ENCODE results near the gene SUCLA2. TPM values are rescaled to one million over a fixed set of nuclear protein-coding genes. Genes with fewer than 3 reads are reported as not detected.
"Not testable (repeated sequence)": the region's sequence is repeated elsewhere in the genome, so short reads cannot be mapped to it uniquely, and the experiment has no call there.

SUCLA2 gene
- total and polyA plus RNA-seq, 3 experiments from 2014 or later = 33.4 to 52.3 (median 49.8) TPM

DNA sequence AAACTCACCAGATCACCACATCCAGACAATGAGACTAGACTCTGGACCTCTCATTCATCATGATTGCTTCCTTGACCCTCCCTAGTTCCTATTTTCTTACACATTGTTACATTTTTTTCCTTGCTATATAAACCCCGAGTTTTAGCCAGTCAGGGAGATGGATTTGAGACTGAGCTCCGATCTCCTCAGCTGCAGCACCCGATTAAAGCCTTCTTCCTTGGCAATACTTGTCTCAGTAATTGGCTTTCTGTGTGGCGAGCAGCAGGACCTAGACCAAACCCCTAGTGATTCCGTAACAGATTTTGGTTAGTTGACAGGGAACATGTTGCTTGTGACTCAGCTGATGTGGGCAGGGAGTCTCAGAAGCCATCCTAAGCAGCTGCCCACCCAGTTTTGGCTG, 44.0 kb downstream of the SUCLA2 start:
- POLR2A ChIA-PET = no interaction called here
- no peaks in the 10 kb centered on the region for H3K9me3 ChIP-seq (ENCODE audit: low read length)
- H3K4me3 ChIP-seq (ENCODE audit: low read length) = no peak overlapping the region
- Mint-ChIP-seq H3K4me1 (peaks cover 0 to 5% (median 2%) of the 10 kb centered on the region in 3 donors), H3K27ac (peak overlapping the region in 1 of 8 donors; percentile 51), H3K27me3 (no peaks in the 10 kb centered on the region), H3K9me3 (peaks cover 14 to 24% (median 19%) of the 10 kb centered on the region in 5 donors), H3K36me3 (peaks cover 63 to 86% (median 83%) of the 10 kb centered on the region in 3 donors), H3K4me3 (peak overlapping the region in 1 of 7 donors; percentile 2)
- no peaks in the 10 kb centered on the region for H3K4me1 ChIP-seq (ENCODE audit: insufficient read depth, low read length)
- no peak for DNase-seq
- no peak overlapping the region for H3K27ac ChIP-seq (ENCODE audit: low read depth, low read length)
- peaks cover 16% of the 10 kb centered on the region for H3K36me3 ChIP-seq (ENCODE audit: insufficient read depth, low read length)
- no peaks in the 10 kb centered on the region for H3K27me3 ChIP-seq (ENCODE audit: insufficient read depth, low read length, poor library complexity, severe bottlenecking)
- CTCF ChIA-PET = no interaction called here

DNA sequence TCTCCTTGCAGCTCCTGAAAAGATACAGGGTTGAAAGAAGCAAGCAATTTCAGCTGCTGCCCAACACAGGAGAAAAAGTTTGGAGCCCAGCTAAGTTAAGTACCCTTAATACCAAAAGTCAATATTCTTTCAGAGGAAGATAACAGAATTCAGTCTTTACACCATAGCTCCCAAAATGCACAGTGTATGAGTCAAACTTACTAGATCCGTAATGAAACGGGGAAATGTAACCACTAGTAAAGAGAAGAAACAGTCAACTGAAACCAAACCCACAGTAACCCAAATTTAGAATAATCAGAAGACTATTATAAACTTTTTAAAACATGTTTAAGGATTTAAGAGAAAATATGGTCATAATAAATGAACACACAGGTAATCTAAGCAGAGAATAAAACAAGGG, 45.2 kb downstream of the SUCLA2 start:
- Mint-ChIP-seq H3K27me3 (no peaks in the 10 kb centered on the region), H3K9me3 (peaks cover 14 to 24% (median 19%) of the 10 kb centered on the region in 5 donors), H3K36me3 (peaks cover 65 to 88% (median 83%) of the 10 kb centered on the region in 3 donors), H3K4me3 (no peak overlapping the region), H3K4me1 (peaks cover 0 to 12% (median 2%) of the 10 kb centered on the region in 3 donors), H3K27ac (no peak overlapping the region)
- Histone ChIP-seq H3K36me3 (ENCODE audit: insufficient read depth, low read length) (peaks cover 16% of the 10 kb centered on the region), H3K27ac (ENCODE audit: low read depth, low read length) (no peak overlapping the region), H3K9me3 (ENCODE audit: low read length) (no peaks in the 10 kb centered on the region), H3K4me3 (ENCODE audit: low read length) (no peak overlapping the region), H3K27me3 (ENCODE audit: insufficient read depth, low read length, poor library complexity, severe bottlenecking) (no peaks in the 10 kb centered on the region), H3K4me1 (ENCODE audit: insufficient read depth, low read length) (no peaks in the 10 kb centered on the region)
- POLR2A ChIA-PET = no interaction called here
- CTCF ChIA-PET = no interaction called here
- no peak for DNase-seq

DNA sequence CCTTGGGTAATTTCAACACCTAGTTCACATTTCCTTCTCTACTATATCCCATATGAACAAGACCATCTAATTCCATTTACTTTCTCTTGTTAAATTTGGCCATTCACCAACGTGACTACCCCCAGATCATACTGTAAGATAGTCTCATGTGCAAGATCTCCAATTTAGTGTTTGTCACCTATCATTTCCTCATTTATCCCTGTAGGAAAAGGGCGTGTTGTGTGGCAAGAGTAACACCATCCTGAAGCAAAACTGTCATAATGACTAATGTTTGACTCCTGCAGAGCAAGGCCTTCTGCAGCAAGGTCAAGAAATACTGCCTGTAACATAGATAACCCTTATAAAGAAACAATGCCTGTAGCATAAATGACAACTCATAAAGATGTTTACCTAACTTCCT, 51.3 kb downstream of the SUCLA2 start:
- Histone ChIP-seq H3K27ac (ENCODE audit: low read depth, low read length) (no peak overlapping the region), H3K9me3 (ENCODE audit: low read length) (no peaks in the 10 kb centered on the region), H3K36me3 (ENCODE audit: insufficient read depth, low read length) (peaks cover 7% of the 10 kb centered on the region), H3K4me1 (ENCODE audit: insufficient read depth, low read length) (no peaks in the 10 kb centered on the region), H3K27me3 (ENCODE audit: insufficient read depth, low read length, poor library complexity, severe bottlenecking) (no peaks in the 10 kb centered on the region), H3K4me3 (ENCODE audit: low read length) (no peak overlapping the region)
- POLR2A ChIA-PET = no interaction called here
- DNase-seq = no peak
- Mint-ChIP-seq H3K27ac (peak overlapping the region in 1 of 8 donors; percentile 47), H3K36me3 (peaks cover 34 to 79% (median 47%) of the 10 kb centered on the region in 3 donors), H3K9me3 (no peaks in the 10 kb centered on the region), H3K4me3 (no peak overlapping the region), H3K27me3 (no peaks in the 10 kb centered on the region), H3K4me1 (peaks cover 0 to 16% (median 0%) of the 10 kb centered on the region in 3 donors)
- CTCF ChIA-PET = no interaction called here

DNA sequence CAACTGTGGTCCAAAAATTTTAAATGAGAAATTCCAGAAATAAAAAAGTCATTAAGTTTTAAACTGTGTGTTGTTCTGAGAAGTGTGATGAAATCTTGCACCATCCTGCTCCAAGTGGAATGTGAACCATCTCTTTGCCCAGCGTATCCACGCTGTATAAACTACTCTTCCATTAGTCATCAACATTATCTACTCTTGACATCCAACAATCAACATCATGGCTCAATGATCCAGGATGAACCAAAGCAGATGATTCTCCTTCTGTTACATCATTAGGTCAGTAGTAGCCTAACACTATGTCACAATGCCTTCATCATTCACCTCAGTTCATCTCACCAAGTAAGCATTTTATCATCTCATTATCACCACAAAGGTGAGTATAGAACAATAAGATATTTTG, 55.3 kb downstream of the SUCLA2 start:
- no peak overlapping the region for H3K27ac Mint-ChIP-seq
- peaks cover 26 to 82% (median 38%) of the 10 kb centered on the region in 3 donors for H3K36me3 Mint-ChIP-seq
- POLR2A ChIA-PET = no interaction called here

DNA sequence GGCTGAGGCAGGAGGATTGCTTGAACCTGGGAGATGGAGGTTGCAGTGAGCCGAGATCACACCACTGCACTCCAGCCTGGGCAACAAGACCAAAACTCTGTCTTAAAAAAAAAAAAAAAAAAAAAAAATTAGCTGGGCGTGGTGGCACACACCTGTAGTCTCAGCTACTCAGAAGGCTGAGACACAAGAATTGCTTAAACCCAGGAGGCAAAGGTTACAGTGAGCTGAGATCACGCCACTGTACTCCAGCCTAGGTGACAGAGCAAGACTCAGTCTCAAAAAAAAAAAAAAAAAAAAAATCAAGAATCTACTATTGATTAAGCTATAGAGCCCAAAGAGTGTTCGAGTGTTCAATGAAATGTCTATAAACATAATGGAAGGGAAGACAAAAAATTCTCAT, 55.9 kb downstream of the SUCLA2 start:
- H3K9me3 ChIP-seq (ENCODE audit: low read length); H3K4me3 ChIP-seq (ENCODE audit: low read length); H3K9me3 Mint-ChIP-seq; H3K36me3 ChIP-seq (ENCODE audit: insufficient read depth, low read length); H3K4me1 ChIP-seq (ENCODE audit: insufficient read depth, low read length); POLR2A ChIA-PET; H3K27me3 ChIP-seq (ENCODE audit: insufficient read depth, low read length, poor library complexity, severe bottlenecking); H3K27ac ChIP-seq (ENCODE audit: low read depth, low read length); H3K4me3 Mint-ChIP-seq; H3K27me3 Mint-ChIP-seq; CTCF ChIA-PET; DNase-seq; H3K4me1 Mint-ChIP-seq: not testable (repeated sequence)
- H3K36me3 Mint-ChIP-seq = peaks cover 27 to 79% (median 38%) of the 10 kb centered on the region in 3 donors
- H3K27ac Mint-ChIP-seq = peak overlapping the region in 1 of 8 donors; percentile 20

More for the DNA sequence above, 55.3 kb downstream of the SUCLA2 start:
- DNase-seq = no peak
- CTCF ChIA-PET = no interaction called here
- peaks cover 0 to 7% (median 0%) of the 10 kb centered on the region in 3 donors for H3K4me1 Mint-ChIP-seq
- H3K9me3 Mint-ChIP-seq = no peaks in the 10 kb centered on the region
- Histone ChIP-seq H3K9me3 (ENCODE audit: low read length) (no peaks in the 10 kb centered on the region), H3K4me1 (ENCODE audit: insufficient read depth, low read length) (no peaks in the 10 kb centered on the region), H3K27ac (ENCODE audit: low read depth, low read length) (no peak overlapping the region), H3K36me3 (ENCODE audit: insufficient read depth, low read length) (peaks cover 7% of the 10 kb centered on the region), H3K4me3 (ENCODE audit: low read length) (no peak overlapping the region), H3K27me3 (ENCODE audit: insufficient read depth, low read length, poor library complexity, severe bottlenecking) (no peaks in the 10 kb centered on the region)
- H3K4me3 Mint-ChIP-seq = no peak overlapping the region
- no peaks in the 10 kb centered on the region for H3K27me3 Mint-ChIP-seq

DNA sequence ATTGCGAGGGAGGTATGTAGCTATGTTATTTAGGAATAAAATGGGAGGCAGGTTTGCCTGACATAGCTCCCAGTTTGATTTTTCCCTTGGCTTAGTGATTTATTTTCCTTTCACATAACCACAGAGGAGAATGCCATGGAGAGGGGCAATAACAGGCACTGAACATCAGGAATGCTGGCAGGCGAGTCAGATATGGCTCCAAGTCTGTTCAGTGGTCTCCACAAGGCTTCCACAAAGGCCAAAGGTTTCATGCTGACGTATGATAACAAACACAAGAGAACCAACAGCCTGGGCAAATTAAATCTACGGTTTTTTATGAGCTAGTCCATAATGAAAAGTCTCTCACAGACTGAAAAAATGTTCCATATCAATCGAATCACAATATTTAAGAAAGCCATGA, 66.7 kb downstream of the SUCLA2 start:
- Histone ChIP-seq H3K4me1 (ENCODE audit: insufficient read depth, low read length) (no peaks in the 10 kb centered on the region), H3K36me3 (ENCODE audit: insufficient read depth, low read length) (no peaks in the 10 kb centered on the region), H3K4me3 (ENCODE audit: low read length) (no peak overlapping the region), H3K27ac (ENCODE audit: low read depth, low read length) (no peak overlapping the region), H3K9me3 (ENCODE audit: low read length) (no peaks in the 10 kb centered on the region), H3K27me3 (ENCODE audit: insufficient read depth, low read length, poor library complexity, severe bottlenecking) (no peaks in the 10 kb centered on the region)
- no peak overlapping the region for H3K27ac Mint-ChIP-seq
- H3K4me3 Mint-ChIP-seq = no peak overlapping the region
- H3K36me3 Mint-ChIP-seq = peaks cover 9 to 18% (median 16%) of the 10 kb centered on the region in 3 donors
- peaks cover 0 to 4% (median 4%) of the 10 kb centered on the region in 3 donors for H3K4me1 Mint-ChIP-seq
- no peaks in the 10 kb centered on the region for H3K27me3 Mint-ChIP-seq
- POLR2A ChIA-PET = no interaction called here
- CTCF ChIA-PET = no interaction called here
- DNase-seq = no peak
- no peaks in the 10 kb centered on the region for H3K9me3 Mint-ChIP-seq

DNA sequence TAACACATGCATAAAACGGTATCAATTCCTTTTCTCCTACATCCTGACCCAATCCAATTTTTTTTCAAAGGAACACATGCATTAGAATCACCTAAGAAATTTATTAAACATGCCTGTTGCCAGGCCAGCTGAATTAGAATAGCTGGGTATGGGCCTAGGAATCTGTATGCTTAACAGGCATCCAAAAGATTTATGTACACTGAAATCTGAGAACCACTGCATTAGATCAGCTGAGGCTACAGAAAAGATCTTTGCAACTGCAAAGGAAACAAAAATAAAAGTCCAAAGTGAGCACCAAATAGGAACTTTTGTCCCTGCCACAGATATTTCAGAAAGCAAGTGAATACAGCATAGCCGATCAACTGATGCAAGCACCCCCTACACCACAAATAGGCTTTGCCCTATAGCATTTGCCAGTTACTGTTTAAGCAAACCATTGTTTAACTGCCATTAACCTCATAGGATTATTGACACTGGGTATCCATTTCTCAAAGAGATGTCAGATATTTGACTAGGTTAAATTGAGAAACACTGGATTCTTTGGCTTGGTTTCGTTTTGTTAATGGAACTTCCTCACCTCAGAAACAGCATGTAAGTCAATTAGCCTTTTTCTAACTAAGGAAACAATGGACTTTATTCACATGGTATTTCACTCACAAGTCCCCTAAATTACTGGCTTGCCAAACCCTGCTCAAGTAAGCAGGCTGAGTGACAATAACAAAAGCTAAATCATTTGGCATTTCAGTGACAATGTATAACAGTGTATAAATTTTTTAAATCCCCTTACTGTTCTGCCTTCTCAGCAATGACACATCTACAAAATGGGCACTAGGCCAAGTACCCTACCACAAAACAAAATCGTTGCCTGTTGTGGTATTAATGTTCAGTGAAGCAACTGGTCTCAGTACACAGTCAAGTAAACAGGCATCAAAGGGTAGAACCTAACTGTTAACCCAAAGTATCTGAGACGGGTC, 67.8 kb downstream of the SUCLA2 start:
- H3K27ac Mint-ChIP-seq = peak overlapping the region in 2 of 8 donors; percentile 19 to 27
- Histone ChIP-seq H3K9me3 (ENCODE audit: low read length) (no peaks in the 10 kb centered on the region), H3K27me3 (ENCODE audit: insufficient read depth, low read length, poor library complexity, severe bottlenecking) (no peaks in the 10 kb centered on the region), H3K27ac (ENCODE audit: low read depth, low read length) (no peak overlapping the region), H3K36me3 (ENCODE audit: insufficient read depth, low read length) (no peaks in the 10 kb centered on the region), H3K4me3 (ENCODE audit: low read length) (no peak overlapping the region), H3K4me1 (ENCODE audit: insufficient read depth, low read length) (no peaks in the 10 kb centered on the region)
- H3K4me3 Mint-ChIP-seq = no peak overlapping the region
- H3K4me1 Mint-ChIP-seq = peaks cover 0 to 4% (median 4%) of the 10 kb centered on the region in 3 donors
- H3K9me3 Mint-ChIP-seq = no peaks in the 10 kb centered on the region
- POLR2A ChIA-PET = no interaction called here
- H3K27me3 Mint-ChIP-seq = no peaks in the 10 kb centered on the region
- no peak for DNase-seq
- CTCF ChIA-PET = no interaction called here
- peaks cover 2 to 9% (median 9%) of the 10 kb centered on the region in 3 donors for H3K36me3 Mint-ChIP-seq

DNA sequence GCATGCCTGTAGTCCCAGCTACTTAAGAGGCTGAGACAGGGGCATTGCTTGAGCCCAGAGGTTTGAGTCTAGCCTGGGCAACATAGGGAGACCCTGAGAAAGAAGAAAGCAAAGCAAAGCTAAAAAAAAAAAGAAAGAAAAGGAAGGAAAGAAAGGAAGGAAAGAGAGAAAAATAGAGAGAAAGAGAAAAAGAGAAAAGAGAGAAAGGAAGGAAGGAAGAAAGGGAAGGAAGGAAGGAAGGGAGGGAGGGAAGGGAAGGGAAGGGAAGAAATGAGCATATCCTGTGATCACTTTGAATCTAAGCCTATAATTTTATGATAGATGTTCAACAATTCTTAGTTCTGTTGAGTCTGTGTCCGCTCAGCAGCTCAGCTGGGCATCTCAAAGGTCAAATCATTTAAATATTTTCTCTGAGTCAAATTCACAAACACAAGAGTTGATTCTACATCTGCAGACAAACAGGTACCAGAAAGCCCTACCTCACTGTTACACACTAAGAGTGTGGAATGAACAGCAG, 70.4 kb downstream of the SUCLA2 start:
- H3K4me3 ChIP-seq (ENCODE audit: low read length) = no peak overlapping the region
- Mint-ChIP-seq H3K36me3 (no peaks in the 10 kb centered on the region), H3K27me3 (no peaks in the 10 kb centered on the region), H3K4me1 (peaks cover 0 to 4% (median 4%) of the 10 kb centered on the region in 3 donors), H3K27ac (no peak overlapping the region), H3K9me3 (no peaks in the 10 kb centered on the region), H3K4me3 (no peak overlapping the region)
- no peaks in the 10 kb centered on the region for H3K4me1 ChIP-seq (ENCODE audit: insufficient read depth, low read length)
- CTCF ChIA-PET = no interaction called here
- POLR2A ChIA-PET = no interaction called here
- H3K27ac ChIP-seq (ENCODE audit: low read depth, low read length) = no peak overlapping the region
- DNase-seq = no peak
- H3K27me3 ChIP-seq (ENCODE audit: insufficient read depth, low read length, poor library complexity, severe bottlenecking) = no peaks in the 10 kb centered on the region
- H3K36me3 ChIP-seq (ENCODE audit: insufficient read depth, low read length) = no peaks in the 10 kb centered on the region
- no peaks in the 10 kb centered on the region for H3K9me3 ChIP-seq (ENCODE audit: low read length)
